Upper lobe of left lung (tissue), 4 donors: ENCODE results near the gene GAB2.

Source experiments
- POLR2A ChIP-seq, 4 donors: fragments of 450-650 bp; IDR thresholded peaks; one replicate each; pipeline ENCODE4 v1.5.1; 2016 to 2017; ENCODE audit warnings: antibody characterized with exemption in 4 of 4, mild to moderate bottlenecking in 2 of 4
- TF ChIP-seq, protein P1 (sequence below), 6 experiments: fragments of 450-650 bp in 4 of 6; fragments of 200-600 bp in 2 of 6; sonication (generic) in 2 of 6; IDR thresholded peaks; one replicate each; pipeline ENCODE4 v1.5.1; 2016 to 2019; ENCODE audit warnings: antibody characterized with exemption in 6 of 6

DNA sequence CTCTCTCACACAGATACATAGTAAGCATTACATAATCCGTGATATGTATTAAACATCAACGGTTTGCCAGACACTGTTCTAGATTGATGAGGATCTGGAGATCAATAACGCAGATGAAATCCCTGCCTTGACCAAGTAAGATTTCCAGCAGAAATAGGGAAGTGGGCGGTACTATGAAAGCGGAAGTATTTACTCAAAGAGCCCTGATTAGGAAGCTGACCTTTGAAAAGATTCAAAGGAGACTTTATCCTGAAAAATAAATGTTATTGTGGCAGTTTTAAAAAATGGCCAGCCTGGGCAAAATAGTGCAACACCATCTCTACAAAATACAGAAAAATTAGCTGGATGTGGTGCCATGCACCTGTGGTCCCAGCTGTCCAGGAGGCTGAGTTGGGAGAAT is 26.8 kb downstream of the GAB2 start:
- TF ChIP-seq, protein P1, sequence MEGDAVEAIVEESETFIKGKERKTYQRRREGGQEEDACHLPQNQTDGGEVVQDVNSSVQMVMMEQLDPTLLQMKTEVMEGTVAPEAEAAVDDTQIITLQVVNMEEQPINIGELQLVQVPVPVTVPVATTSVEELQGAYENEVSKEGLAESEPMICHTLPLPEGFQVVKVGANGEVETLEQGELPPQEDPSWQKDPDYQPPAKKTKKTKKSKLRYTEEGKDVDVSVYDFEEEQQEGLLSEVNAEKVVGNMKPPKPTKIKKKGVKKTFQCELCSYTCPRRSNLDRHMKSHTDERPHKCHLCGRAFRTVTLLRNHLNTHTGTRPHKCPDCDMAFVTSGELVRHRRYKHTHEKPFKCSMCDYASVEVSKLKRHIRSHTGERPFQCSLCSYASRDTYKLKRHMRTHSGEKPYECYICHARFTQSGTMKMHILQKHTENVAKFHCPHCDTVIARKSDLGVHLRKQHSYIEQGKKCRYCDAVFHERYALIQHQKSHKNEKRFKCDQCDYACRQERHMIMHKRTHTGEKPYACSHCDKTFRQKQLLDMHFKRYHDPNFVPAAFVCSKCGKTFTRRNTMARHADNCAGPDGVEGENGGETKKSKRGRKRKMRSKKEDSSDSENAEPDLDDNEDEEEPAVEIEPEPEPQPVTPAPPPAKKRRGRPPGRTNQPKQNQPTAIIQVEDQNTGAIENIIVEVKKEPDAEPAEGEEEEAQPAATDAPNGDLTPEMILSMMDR (IDR thresholded peaks at IDR 0.05), result no peak
- TF ChIP-seq POLR2A (IDR thresholded peaks at IDR 0.05), result no peak
